Glomerular endothelial cell (primary cell): Measurements from ENCODE around the gene CASS4. TPM values are rescaled to one million over a fixed set of nuclear protein-coding genes. Genes with fewer than 3 reads are reported as not detected.
"Not testable (repeated sequence)": the region's sequence is repeated elsewhere in the genome, so short reads cannot be mapped to it uniquely, and the experiment has no call there.

ENCODE experiments used
- DNase-seq: peaks from one replicate; pipeline ENCODE4 v3.0.0-alpha.2; 2011; ENCODE audit warnings: low read depth, low spot score; ENCODE audit errors: extremely low read depth
- total RNA-seq: library from RNA; depleted of rRNA; stranded (reverse); fragments of >200 nt; gene quantifications from 2 replicates; pipeline ENCODE4 v1.2.3, GENCODE V29; 2015

Gene CASS4, protein sequence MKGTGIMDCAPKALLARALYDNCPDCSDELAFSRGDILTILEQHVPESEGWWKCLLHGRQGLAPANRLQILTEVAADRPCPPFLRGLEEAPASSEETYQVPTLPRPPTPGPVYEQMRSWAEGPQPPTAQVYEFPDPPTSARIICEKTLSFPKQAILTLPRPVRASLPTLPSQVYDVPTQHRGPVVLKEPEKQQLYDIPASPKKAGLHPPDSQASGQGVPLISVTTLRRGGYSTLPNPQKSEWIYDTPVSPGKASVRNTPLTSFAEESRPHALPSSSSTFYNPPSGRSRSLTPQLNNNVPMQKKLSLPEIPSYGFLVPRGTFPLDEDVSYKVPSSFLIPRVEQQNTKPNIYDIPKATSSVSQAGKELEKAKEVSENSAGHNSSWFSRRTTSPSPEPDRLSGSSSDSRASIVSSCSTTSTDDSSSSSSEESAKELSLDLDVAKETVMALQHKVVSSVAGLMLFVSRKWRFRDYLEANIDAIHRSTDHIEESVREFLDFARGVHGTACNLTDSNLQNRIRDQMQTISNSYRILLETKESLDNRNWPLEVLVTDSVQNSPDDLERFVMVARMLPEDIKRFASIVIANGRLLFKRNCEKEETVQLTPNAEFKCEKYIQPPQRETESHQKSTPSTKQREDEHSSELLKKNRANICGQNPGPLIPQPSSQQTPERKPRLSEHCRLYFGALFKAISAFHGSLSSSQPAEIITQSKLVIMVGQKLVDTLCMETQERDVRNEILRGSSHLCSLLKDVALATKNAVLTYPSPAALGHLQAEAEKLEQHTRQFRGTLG
- total RNA-seq: not detected in 2 replicates

DNA sequence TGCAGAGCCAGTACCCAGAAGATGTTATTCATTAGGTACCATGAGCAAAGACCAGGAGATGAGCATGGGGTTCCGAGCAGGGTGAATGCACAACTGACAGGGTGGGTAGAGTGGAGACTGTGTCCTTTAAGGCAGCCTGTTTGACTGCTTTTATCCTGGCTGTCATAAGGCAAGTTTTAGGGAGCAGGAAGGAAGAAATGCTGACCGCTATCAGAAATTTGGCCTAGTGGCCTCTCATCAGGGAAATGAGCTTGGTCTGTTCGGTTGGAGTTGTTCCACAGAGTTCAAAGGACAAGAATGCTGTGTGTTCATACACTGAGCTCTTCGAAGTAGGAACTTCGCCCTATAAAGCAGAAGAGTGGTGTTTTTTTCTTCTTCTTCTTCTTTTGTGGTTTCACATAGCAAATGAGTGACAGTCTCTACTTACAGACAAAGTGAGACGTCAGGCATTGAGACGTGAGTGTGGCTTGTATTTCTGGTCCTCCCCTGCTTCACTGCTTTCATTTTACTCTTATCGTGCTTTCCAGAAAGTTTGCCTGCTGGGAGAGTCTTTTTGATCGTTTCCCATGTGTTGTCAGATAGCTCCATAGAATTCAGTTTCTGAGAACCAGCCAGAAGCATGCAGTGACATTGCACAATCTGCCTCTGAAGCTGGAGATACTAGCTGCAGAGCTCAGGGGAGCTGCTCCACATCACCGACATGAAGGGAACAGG lies at the start of gene CASS4:
TSS of gene CASS4 (plus strand) at position 502 of the 714 bp plus-strand sequence. CDS start at position 701, 199 bp downstream.
- no peak for DNase-seq

DNA sequence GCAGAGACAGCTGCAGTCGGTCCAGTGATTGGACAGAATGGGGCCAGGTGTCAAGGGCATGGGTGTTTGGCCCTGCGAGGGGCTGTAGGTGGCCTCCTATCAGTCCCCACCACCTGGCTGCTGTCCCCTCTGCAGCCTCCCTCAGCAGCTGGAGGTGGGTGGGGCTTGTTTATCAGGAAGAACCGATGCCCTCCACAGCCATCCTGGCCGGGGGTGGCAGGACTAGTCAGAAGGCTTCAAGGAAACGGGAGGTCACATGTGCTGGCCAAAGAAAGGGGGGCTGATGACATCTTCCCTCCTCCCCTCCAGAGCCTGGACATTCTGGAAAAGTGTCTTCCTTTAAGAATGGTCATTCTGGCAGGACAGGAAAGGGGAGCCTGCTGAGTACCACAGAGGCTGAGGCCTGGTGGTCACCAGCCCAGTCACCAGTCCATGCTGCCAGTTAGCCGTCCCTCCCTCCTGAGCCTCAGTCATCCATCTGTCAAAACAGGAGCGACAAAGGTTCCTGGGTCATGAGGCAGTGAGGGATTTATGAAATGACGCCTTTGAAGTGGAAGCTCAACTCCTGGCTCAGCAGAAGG lies 49.1 kb upstream of the CASS4 start:
- DNase-seq: no peak

DNA sequence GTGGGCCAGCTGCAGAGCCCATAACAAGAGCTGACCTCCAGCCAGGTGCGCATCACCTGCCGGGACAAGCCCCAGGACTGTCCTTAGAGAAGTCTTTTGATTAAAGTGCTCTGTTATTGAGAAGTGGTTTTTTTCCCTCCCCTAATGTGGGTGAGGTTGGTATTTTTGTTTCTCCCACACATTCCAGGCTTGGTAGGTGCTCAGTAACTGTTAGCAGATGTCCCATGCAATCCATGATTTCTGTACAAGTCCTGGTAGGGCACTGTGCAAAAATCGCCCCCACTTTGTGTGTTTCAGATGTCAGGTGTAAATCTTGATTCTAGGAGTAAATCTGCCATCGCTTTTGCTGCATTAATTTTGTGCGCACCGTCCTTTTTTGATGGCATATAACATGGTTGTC lies 48.6 kb upstream of the CASS4 start:
- DNase-seq: no peak

DNA sequence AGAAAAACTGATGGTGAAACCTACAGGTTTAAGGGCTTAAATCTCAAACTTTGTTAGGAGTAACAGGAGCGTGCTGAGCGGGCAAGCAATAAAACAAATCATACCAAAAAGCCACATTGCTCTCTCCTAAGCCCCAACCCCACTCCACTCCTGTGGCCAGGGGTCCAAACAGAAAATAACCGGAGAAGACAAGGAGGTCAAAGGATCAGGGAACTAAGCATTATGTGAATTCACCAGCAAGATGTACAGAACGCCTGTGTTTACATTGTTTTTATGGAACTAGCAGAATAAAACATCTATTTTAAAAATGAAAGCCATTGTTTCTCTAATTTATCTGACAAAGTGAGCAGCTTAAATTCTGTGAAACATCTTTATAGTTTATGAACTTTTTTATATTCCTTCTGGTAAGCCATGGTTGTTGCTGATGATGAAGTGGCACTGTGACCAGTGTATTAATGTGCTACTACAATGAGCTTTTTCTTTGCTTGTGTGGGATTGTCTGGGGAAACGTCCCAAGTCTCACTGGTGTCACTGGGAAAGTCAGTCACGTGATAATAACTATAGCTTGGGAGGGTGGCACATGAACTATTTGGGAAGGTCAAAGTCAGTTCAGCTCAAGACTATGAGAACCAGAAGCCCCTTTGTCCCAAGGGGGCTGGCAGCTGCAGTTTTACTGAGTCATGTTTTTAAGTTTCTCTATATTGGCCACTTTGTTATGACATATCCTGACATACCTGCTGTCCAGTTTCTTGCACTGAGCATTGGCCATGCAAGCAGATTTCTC lies 43.5 kb upstream of the CASS4 start:
- no peak for DNase-seq

DNA sequence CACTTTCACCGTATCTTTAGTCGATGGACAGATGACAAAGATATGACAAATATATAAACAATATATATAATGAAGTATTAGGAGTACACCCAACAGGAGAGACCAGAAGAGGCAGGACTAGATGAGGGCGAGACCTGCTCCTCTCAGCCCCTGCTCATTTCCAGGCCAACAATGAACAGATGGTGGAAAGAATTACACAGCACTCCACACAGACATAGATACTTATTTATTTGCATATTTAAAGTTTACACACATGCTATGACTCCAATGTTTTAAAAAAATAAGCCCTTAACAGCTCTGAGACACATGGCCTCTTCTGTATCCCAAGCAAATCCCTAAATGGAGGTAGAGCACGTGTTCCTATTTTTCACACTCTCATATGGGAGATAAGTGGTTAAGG lies 42.9 kb upstream of the CASS4 start:
- DNase-seq: no peak

DNA sequence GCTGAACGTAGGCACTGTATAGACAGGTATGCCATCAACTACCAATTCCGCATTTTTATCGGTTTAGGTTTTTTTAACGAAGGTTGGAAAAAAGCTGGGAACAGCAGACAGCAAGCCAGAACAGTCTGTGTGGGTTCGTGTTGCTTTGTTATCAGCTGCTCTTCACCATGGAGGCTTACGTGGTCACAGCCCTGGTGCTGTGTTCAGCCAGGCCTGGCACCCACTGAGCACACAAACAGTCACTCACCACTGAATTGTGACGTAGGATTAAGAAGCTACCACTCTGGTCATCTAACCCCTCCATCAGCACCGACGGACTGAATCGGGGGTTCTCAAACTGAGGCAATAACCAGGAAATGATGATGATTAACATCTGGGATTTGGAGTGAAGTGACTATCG lies 40.1 kb upstream of the CASS4 start:
- no peak for DNase-seq

DNA sequence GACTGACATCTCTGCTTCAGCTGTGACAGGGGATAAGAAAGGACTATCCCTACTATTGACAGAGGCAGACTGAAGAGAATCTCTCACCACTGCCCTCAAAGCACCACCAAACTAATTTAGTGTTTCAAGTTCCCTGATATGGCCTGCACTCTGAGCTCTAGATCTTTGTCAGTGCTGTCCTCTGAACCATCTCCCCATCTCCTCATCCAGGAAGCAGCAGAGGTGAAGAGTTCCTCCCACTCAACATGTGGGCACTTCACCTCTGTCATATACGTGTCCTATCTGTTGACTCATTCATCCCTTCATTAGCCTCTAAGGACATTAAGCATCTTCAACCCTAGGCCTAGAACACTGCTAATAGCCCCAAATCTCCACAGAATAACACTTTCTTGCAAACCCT lies 39.2 kb upstream of the CASS4 start:
- no peak for DNase-seq

DNA sequence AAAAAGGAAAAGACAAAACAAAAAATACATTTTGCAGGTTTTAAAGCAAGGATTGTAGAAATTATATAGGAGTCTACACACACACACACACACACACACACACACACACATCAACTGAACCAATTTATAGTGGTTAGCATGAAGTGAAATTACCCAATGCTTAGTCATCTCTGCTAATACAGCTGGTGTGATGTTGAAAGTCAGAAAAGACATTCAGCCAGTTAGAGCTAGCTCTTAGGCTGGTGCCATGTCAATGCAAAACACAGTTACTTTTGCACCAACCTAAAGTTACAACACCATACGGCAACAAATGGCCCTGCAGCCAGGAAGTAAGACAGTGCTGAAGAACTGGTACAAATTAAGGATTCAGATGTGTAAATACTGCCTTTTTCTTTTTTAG lies 38.1 kb upstream of the CASS4 start:
- DNase-seq: no peak

DNA sequence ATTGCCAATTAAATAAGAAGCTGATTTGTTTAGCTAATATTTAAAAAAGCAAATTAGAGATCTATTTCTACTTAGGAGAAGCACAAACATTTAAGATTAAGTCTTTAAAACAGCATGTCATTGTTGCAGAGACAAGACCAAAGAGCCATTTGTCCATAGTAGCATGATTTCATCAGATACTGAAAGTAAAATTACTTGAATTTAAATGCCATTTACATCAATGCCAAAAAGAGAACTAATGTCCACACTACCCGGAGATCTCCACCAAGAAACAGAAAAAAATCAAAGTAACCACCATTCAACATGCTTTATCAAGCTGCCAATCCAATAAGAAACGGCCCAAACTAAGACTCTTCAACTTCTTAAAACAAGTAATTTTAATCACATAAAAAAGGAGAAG lies 35.7 kb upstream of the CASS4 start:
- no peak for DNase-seq

DNA sequence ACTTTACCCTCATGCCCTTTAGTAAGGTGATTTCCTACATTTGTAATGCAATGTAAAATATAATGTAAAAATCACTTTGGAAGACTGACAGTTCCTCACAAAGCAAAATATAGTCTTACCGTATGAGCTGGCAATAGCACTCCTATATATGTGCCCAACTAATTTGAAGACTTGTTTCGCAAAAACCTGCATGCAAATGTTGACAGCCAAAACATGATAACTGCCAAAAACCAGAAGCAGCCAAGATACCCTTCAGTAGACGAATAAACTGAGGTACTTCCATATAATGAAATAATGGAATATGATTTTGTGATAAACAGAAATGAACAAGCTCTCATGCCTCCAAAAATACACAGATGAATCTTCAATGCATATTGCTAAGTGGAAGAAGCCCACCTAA lies 33.7 kb upstream of the CASS4 start:
- DNase-seq: no peak

DNA sequence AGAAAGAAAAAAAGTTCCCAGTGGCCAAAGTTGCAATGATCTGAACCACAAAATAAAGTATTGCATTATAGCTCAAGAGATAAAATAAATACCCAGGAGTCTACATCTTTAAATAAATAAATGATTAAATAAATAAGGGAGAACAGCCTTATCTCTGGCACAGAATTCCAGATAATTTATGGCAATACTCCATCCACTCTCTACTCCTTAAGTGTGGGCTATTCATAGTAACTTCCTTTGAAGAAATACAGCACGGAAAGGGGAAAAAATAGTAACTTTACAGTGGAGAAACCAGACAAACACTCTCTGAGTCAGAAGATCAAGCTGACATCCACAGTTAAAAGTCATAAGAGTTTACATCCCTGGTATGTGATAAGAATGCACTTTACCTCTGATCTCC lies 31.7 kb upstream of the CASS4 start:
- no peak for DNase-seq

DNA sequence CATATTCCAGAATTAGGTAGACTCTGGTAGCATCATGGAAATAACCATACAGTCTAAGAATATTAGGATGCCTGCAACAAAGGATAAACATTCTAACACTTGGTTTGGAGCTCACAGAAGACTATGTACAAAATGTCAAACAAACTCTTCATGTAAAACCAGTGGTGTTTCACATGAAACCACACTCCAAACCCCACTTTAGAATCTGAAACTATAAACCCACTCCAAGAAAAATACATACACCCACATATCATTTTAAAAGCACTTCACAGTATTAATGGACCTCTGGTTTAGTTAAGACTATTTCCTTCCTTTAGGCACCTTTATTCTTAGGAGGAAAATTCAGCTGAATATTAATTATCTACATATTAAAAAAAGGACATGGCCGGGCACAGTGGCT lies 30.6 kb upstream of the CASS4 start:
- DNase-seq: no peak

DNA sequence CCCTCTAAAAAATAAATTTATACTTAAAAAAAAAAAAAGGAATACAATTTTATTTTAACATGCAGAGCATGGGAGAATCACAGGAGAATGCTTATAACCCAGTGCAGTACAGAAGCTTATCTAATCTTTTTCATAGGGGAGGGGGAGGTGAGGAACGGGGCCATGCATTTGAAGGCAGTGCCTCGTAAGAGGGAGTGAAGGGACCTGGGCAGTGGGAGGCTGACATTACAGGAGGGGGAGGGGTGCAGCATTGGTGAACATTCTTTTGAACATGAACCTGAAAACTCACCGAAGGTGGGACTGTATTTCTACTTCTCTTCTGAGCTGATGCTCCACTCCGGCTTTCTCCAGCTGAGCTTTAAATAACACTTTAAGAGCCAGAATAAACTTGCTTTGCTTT lies 29.4 kb upstream of the CASS4 start:
- no peak for DNase-seq

DNA sequence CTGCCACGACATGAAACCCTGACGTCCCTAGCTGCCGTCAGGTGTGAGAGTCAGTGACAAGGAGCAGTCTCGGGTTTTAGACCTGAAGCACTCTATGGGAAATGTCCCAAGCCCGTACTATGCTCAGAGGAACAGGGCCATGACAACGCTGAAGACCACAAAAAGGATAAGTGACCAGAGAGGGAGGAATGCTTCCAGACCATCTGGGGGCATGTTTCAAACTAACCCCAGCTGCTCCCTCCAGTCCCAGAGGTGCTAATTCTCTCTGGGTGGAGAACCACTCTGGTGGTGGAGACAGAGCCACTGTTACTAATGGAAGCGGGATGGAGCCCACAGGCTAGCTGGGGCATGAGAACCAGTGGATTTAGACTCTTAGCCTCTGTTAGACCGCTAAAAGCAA lies 28.7 kb upstream of the CASS4 start:
- DNase-seq: no peak

DNA sequence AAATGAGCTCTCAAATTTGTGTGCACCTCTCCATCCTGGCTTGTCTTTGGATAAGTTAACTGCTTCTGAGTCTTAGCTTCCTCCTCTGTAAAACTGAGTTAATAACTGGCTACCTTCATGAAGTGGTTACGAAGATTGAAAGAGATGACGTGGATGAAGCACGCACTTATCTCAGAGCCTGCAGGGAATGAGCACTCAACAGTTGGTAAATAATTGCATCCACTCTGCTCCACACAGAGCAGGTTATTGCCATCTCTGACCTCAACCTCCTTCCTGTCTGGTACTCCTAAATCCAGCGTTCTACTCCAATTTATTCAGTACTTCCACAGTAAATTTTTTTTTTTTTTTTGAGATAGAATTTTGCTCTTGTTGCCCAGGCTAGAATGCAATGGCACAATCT lies 26.9 kb upstream of the CASS4 start:
- no peak for DNase-seq

DNA sequence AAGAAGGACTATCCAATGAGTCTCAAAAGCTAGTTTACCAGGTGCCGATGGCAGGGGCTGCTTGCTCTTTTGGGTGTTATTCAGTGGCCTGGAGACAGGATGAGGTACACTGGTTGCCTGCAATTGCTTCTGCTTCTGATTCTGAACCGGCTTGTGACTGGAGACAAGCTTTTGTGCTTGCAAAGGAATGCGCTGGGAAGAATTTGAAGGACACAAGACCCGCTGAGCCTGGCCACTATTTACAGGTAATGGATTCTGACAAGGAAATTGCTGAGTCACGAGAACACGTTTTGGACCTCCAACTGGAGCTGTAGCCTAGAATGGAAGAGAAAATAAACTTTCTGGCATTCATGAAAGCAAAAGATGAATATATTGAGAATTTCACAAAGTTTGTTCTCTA lies 25.8 kb upstream of the CASS4 start:
- no peak for DNase-seq

DNA sequence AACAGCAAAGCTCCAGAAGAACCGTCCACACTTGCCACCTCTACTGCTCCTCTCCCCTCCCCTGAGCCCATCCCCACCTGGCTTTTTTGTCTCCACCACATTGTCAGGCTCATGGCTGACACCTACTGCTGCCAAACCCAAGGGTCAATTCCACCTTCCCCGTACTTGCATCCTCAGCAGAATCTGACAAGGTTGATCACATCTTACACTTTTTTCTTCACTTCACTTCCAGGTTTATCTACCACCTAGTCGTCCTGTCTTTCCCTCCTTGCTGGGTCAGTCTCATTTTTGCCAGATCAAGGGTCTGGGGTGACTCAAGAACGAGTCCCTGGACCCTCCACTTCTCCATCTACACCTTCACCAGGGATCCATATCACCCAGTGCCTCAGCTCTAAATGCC lies 23.2 kb upstream of the CASS4 start:
- no peak for DNase-seq

DNA sequence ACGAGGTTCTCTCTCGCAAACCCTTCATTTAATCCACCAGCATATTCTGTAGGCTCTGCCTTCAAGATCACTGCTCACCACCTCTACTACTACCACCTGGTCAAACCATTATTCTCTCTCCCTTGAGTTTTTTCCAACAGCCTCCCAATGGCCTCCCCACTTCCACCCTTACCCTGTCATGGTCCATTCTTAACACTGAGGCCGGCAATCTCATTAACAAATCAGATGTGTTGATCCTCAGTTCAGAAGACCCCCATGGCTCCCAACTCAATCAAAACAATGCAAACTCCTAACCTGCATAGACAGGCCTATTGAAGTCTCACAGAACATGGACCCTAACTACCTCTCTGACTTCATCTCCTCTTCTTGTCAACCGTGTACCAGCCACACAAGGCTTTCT lies 22.3 kb upstream of the CASS4 start:
- DNase-seq: no peak

DNA sequence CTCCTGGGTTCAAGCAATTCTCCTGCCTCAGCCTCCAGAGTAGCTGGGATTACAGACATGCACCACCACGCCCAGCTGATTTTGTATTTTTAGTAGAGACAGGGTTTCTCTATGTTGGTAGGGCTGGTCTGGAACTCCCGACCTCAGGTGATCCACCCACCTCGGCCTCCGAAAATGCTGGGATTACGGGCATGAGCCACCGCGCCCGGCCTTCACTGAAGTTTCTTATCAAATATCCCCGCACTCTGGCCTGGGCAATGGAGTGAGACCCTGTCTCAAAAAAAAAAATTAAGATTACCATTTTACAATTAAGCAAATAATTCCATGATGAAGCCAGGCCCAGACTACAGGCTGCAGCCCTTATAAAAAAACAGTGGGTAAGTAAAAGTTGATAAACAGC lies 21.7 kb upstream of the CASS4 start:
- not testable (repeated sequence) for DNase-seq

DNA sequence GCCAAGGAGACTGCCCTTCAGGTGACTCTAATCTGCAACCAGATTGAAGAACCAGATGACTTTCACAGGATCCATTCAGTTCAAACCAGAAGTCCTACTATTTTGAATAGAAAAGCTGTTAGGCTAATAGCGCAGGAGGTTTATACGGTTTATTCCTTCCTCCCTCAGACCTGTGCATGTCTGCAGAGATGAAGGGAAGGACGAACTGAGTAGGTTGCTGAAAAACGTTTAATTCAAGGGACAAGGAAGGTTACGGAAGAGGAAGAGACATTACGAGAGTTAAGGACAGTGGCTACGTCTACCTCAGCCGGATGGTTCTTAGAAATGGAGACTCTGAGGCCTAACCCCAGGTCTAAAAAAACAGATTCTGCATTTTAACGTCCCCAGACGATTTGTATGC lies 21.0 kb upstream of the CASS4 start:
- DNase-seq: no peak
